NCI-H2227 treated with DMSO at 0.1 percent for 48 hours (cell line): ENCODE measurements around the gene TCF7L1.

Experiments used
- DNase-seq: peaks from one replicate; lab custom pipeline; 2025; lab: John Stamatoyannopoulos, UW

Gene TCF7L1

GRCh38 chr2:85230679-85231467 lies 97.7 kb downstream of the TCF7L1 start:
- no peak for DNase-seq

- no peak for DNase-seq
Measured at GRCh38 chr2:85231468-85231805, 98.2 kb downstream of the TCF7L1 start.

DNA sequence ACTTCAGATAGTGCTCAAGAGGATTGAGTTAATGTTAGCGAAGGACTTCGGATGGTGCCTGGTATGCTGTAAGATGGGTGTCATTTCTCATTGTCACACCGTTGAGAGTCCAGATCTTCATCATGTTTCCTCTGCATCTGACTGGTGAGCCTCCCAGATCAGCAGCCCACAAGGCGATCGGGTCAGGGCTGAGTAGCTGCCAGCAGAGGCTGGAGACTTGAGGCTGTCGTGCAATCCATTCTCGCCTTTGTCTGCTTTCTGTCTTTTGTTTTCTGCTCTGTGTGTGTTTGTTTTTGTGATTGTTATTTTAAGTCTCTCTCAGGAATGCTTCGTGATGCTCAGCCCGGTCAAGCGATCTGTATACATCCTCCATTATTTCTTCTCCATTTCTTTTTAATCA lies 98.8 kb downstream of the TCF7L1 start:
- DNase-seq: no peak

DNA sequence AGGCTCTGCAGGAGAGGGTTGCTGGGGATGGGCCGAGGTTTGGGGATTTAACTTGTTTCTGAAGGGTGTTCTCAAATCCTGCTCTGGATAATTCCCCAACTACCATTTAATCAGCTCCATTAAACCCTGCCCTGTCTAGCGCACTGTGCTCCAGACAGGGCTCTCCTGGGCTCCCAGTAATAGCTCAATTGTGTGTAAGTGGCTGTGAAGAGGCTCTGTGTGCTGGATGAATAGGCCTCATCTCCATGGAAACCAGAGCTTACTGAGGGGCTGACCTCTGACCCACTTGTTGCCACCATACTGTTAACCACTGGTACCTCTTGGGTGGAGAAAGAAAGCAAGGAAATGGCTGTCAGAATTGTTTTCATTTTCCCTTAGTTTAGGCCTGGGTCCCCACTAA lies 101.7 kb downstream of the TCF7L1 start:
- peak; percentile 98 for DNase-seq

- no peak for DNase-seq
Measured at GRCh38 chr2:85235281-85235680, 102.1 kb downstream of the TCF7L1 start.

DNA sequence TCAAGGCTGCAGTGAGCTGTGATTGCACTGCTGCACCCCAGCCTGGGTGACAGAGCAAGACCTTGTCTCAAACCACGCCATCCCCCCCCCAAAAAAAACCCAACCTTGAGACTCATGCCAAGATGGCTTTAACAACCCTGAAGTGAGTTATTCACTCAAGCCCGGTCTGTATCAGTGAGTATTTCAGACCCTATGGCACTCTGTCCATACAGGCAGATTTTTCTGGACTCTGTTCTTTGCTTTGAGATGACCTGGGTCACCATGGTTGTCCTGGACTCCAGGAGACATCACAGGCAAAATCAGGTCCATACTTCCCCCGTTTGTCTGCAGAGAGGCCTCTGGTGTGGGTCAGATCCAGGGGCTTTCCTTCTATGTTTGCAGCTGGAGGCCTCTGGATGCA lies 102.9 kb downstream of the TCF7L1 start:
- DNase-seq: no peak

DNA sequence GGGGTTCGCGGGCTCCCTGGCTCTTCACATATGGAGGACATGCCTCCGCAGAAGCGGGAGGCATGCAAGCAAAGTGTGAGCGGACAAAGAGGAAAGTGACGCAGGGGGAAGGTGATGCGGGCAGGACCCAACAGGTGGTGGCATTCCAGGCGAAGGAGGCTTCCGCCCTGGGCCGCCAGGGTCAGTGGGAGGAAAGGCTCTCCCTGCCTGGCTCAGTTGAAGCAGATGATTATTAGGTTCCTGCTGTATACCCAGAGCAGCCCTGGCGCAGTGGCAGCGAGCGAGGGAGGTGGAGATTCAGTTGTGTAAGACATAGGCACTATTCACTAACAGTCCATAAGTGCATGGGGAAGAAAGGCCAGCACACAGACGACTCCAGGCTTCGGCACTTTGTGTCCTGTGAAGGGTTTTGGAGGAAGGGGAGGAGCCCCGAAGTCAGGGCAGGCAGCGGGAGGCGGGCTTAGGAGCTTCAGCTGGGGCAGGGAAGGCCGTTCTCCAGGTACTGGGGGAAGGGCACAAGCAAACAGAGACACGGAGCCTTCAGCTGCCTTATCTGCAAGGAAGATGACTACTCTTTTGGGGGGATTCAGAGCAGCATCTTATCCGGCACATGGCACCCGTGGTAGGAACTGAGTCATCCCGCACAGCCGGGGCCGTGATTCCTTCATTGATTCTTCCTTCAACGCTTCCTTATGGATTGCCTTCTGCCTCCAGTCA lies 104.8 kb downstream of the TCF7L1 start:
- DNase-seq: no peak

GRCh38 chr2:85238607-85239006 lies 105.4 kb downstream of the TCF7L1 start:
- no peak for DNase-seq

GRCh38 chr2:85239102-85239501 lies 105.9 kb downstream of the TCF7L1 start:
- no peak for DNase-seq

DNA sequence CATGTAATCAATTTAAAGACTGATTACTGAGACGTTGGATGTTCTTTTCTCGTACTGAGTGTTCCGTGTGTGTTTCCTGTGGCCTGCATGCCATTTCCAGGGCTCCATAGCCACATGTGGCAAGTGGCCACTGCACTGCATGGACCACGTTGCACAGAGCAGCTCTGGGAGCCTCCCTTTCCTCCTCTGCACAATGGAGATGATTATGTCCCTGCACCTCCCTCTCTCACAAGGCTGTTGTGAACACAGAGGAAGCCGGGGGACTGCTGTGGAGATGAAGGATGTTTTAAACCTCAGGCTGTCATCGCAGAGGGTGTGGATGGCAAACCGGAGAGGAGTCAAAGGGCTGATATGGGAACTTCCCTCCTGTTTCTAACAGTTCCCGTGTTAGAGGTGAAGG lies 106.9 kb downstream of the TCF7L1 start:
- DNase-seq: no peak

DNA sequence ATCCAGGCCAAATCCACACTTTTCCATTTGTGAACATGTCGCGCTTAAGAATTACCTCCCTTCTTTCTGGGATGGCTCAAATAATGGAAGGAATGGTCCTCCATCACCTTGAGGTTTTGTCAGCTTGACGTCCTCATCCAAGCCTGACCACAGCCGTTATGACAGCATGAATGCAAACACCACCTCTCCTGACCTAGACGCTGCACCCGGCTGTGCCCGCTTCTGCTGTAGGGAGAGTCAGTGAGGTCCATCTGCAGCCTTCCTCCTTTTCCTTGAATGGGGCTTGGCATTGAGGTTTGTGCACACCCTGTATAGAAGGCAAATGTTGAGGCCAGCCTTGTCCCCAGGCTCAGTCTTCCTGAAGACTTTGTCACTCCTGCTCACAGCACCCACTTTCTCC lies 109.1 kb downstream of the TCF7L1 start:
- DNase-seq: no peak

GRCh38 chr2:85243101-85244072 lies 110.2 kb downstream of the TCF7L1 start:
- peak; percentile 17 for DNase-seq

- no peak for DNase-seq
Measured at GRCh38 chr2:85244828-85245227, 111.6 kb downstream of the TCF7L1 start.

DNA sequence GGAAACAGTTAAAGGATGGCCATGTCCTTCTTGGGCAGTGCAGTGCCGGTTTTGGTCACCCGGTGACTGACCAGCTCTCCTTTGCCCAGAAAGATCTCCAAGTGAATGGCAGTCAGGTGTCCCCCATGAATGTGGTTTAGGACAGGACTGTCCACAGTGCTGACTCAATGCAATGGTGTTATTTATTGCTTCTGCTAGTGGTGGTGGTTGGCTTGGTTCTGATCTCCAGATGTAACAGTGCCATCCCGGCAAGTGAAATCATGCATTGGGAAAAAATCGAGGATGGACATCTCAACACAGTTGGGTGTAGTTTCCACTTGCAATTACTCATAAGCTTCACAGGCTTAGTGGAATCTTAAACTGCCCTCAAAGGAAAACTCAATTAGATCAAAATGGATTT lies 112.7 kb downstream of the TCF7L1 start:
- DNase-seq: no peak

- no peak for DNase-seq
Measured at GRCh38 chr2:85246348-85246747, 113.2 kb downstream of the TCF7L1 start.

- DNase-seq: no peak
Measured at GRCh38 chr2:85247610-85248009, 114.4 kb downstream of the TCF7L1 start.

DNA sequence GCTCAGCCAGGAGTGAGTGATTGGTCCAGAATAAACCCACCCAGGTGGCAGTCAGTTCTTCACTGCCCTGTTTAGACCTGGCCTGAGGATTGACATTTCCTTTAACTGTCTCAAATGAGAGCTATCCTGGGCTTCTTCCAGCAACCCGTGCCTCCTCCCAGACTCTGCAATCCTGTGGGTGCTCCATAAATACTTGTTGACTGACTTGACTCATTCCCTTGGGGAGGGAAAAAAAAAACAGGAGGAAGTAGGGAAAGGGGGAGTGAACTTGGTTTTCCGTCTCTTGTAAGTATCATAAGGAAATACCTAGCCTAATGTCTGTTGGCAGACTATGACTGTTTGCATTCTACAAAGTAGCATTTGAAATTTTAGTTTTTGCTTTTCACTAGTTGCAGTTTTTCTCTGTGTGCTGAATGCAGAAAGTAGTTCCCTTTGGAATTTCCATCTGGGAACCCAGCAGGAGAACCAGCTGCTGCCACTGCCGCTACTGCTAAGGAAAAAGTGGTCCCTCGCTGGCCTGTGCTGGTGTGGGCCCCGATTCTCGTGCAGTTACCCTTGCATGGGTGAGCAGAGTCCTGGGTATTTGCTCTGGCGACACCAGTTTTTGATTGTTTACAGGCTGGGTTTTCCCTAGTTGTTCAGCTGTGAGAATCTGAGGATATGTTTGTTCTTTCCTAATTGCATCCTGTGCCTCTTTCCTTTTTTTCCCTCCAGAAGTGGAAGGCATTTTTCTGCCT lies 115.7 kb downstream of the TCF7L1 start:
- DNase-seq: no peak

GRCh38 chr2:85250045-85250444 lies 116.9 kb downstream of the TCF7L1 start:
- no peak for DNase-seq

DNA sequence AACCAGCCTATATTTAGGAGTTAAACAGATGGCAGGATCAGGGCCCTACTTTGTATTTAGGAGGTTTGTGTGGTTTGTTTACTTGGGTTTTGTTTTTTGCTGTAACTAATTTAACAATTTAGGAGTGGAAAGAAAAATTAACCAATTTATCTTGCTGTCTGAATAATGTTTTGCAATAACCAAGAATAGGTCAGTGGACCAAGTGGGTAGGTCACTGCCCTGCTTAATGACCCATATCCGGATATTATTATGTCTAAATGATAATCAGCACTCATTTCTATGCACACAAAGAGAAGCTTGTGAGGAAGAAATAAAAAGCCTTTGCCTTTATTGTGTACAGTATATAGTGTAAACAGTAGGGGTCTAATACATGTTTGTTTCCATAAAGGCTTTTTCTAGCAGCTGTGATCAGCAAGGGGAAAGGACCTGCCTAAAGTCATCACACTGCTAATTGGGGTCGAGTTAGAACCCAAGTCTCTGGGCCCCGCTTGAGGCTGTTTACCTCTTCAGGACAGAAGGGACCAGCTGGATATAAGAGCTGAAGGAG lies 118.0 kb downstream of the TCF7L1 start:
- no peak for DNase-seq

GRCh38 chr2:85253890-85254289 lies 120.7 kb downstream of the TCF7L1 start:
- no peak for DNase-seq

GRCh38 chr2:85254540-85255300 lies 121.5 kb downstream of the TCF7L1 start:
- no peak for DNase-seq
